SK-N-SH (cell line): ENCODE results near the gene COBL. TPM values are rescaled to one million over a fixed set of nuclear protein-coding genes. Genes with fewer than 3 reads are reported as not detected.

Experiments
- CTCF ChIA-PET: fragments of 300-600, 350-600 bp; formaldehyde crosslinking; extraction: SDS; loops from one replicate; lab custom pipeline; 2021; lab: Yijun Ruan, JAX
- POLR2A ChIA-PET: fragments of 350-600 bp; sonication (Branson Sonifier 250); formaldehyde crosslinking; extraction: SDS; loops from one replicate; lab custom pipeline; 2020; ENCODE audit warnings: antibody characterized with exemption, inconsistent platforms; lab: Yijun Ruan, JAX
- DNase-seq: peaks from one replicate; pipeline ENCODE4 v3.0.0; 2012
- H2AFZ ChIP-seq: fragments of 200-600 bp; sonication (generic); 2 replicates; pipeline ENCODE4 v1.8.1; 2016; ENCODE audit warnings: antibody characterized with exemption, mild to moderate bottlenecking, low read depth
- H3F3A ChIP-seq: fragments of 200-600 bp; sonication (generic); replicated peaks from 2 replicates; pipeline ENCODE3; 2016; ENCODE audit warnings: antibody characterized with exemption, mild to moderate bottlenecking; ENCODE audit not compliant: insufficient read depth
- H3K27ac ChIP-seq, 2 experiments: fragments of 200-500 bp in 1 of 2; fragments of 200-600 bp in 1 of 2; sonication (Bioruptor generic) in 1 of 2; sonication (generic), shearing (Covaris generic) in 1 of 2; 2 replicates each; pipeline versions ENCODE4 v1.5.1 to v1.6.1; 2014 to 2016; ENCODE audit warnings: low read depth in 2 of 2, inconsistent platforms in 1 of 2, low read length in 1 of 2, mild to moderate bottlenecking in 1 of 2, mixed read lengths in 1 of 2
- H3K27me3 ChIP-seq: fragments of 200-600 bp; sonication (generic), shearing (Covaris generic); 2 replicates; pipeline ENCODE4 v1.6.1; 2016; ENCODE audit warnings: mixed run types; ENCODE audit not compliant: insufficient read depth
- H3K36me3 ChIP-seq, 2 experiments: fragments of 200-500 bp in 1 of 2; fragments of 200-600 bp in 1 of 2; sonication (Bioruptor generic) in 1 of 2; sonication (generic) in 1 of 2; replicated peaks in 1 of 2; 2 replicates each; pipeline versions ENCODE3 to v1.5.1; 2014 to 2016; ENCODE audit warnings: low read length in 1 of 2, mild to moderate bottlenecking in 1 of 2; ENCODE audit not compliant: insufficient read depth in 2 of 2, control insufficient read depth in 1 of 2
- H3K4me1 ChIP-seq, 2 experiments: fragments of 200-500 bp in 1 of 2; fragments of 200-600 bp in 1 of 2; sonication (Bioruptor generic) in 1 of 2; sonication (generic), shearing (Covaris generic) in 1 of 2; 2 replicates each; pipeline versions ENCODE4 v1.5.1 to v1.6.1; 2014 to 2016; ENCODE audit warnings: low read depth in 1 of 2, low read length in 1 of 2, mixed run types in 1 of 2; ENCODE audit not compliant: insufficient read depth in 2 of 2, control insufficient read depth in 1 of 2
- H3K4me2 ChIP-seq: fragments of 200-600 bp; sonication (generic), shearing (Covaris generic); 2 replicates; pipeline ENCODE4 v1.6.1; 2017; ENCODE audit warnings: mixed run types
- H3K4me3 ChIP-seq, 2 experiments: fragments of 200-500 bp in 1 of 2; fragments of 200-600 bp in 1 of 2; sonication (Bioruptor generic) in 1 of 2; sonication (generic), shearing (Covaris generic) in 1 of 2; 2 replicates each; pipeline versions ENCODE4 v1.5.1 to v1.8.1; 2014 to 2016; ENCODE audit warnings: low read depth in 2 of 2, inconsistent platforms in 1 of 2, low read length in 1 of 2, mild to moderate bottlenecking in 1 of 2, mixed read lengths in 1 of 2, moderate library complexity in 1 of 2
- H3K79me2 ChIP-seq: fragments of 200-600 bp; sonication (generic); 2 replicates; pipeline ENCODE4 v1.8.1; 2017; ENCODE audit warnings: mild to moderate bottlenecking; ENCODE audit not compliant: insufficient read depth
- H3K9ac ChIP-seq: fragments of 200-600 bp; sonication (generic); 2 replicates; pipeline ENCODE4 v1.6.1; 2017; ENCODE audit warnings: mixed run types
- H3K9me2 ChIP-seq: fragments of 200-600 bp; sonication (generic); 2 replicates; pipeline ENCODE4 v1.6.1; 2017; ENCODE audit warnings: mixed run types
- H3K9me3 ChIP-seq: fragments of 200-600 bp; sonication (generic); 2 replicates; pipeline ENCODE4 v1.6.1; 2017; ENCODE audit warnings: mixed run types, mild to moderate bottlenecking, moderate library complexity
- H4K20me1 ChIP-seq: fragments of 200-600 bp; sonication (generic); 2 replicates; pipeline ENCODE4 v1.6.1; 2017; ENCODE audit warnings: mild to moderate bottlenecking, mixed run types; ENCODE audit not compliant: insufficient read depth
- CHD2 ChIP-seq: fragments of 150-350 bp; IDR thresholded peaks from 2 replicates; pipeline ENCODE4 v1.6.1; 2018; ENCODE audit warnings: low read length; ENCODE audit not compliant: partially characterized antibody
- FOSL2 ChIP-seq: IDR thresholded peaks from 2 replicates; pipeline ENCODE4 v1.4.0; 2012; ENCODE audit warnings: low read depth, mild to moderate bottlenecking, moderate library complexity, borderline replicate concordance
- GABPA ChIP-seq: IDR thresholded peaks from 2 replicates; pipeline ENCODE4 v1.4.0; 2012; ENCODE audit warnings: low read depth, mild to moderate bottlenecking
- JUND ChIP-seq: IDR thresholded peaks from 2 replicates; pipeline ENCODE4 v1.4.0; 2012
- MXI1 ChIP-seq: IDR thresholded peaks from 2 replicates; pipeline ENCODE4 v1.6.1; 2012; ENCODE audit warnings: mild to moderate bottlenecking, low read depth, low read length, improper control_type of control experiment
- NFIC ChIP-seq: IDR thresholded peaks from 2 replicates; pipeline ENCODE4 v1.4.0; 2012; ENCODE audit warnings: borderline replicate concordance
- NRF1 ChIP-seq: IDR thresholded peaks from 2 replicates; pipeline ENCODE4 v1.6.1; 2012; ENCODE audit warnings: low read depth, mild to moderate bottlenecking, low read length
- POLR2AphosphoS5 ChIP-seq: IDR thresholded peaks from 2 replicates; pipeline ENCODE4 v1.6.1; 2012; ENCODE audit warnings: low read depth, low read length
- RAD21 ChIP-seq: IDR thresholded peaks from 2 replicates; pipeline ENCODE4 v1.6.1; 2012; ENCODE audit warnings: mild to moderate bottlenecking, low read length
- RCOR1 ChIP-seq: fragments of 150-350 bp; IDR thresholded peaks from 2 replicates; pipeline ENCODE4 v1.6.1; 2017; ENCODE audit warnings: antibody characterized with exemption, low read length
- REST ChIP-seq: IDR thresholded peaks from 2 replicates; pipeline ENCODE4 v1.6.1; 2012; ENCODE audit warnings: mild to moderate bottlenecking, low read depth, low read length, moderate library complexity
- RFX5 ChIP-seq: IDR thresholded peaks from 2 replicates; pipeline ENCODE4 v1.6.1; 2012; ENCODE audit warnings: mild to moderate bottlenecking, improper control_type of control experiment, low read length
- RXRA ChIP-seq: IDR thresholded peaks from 2 replicates; pipeline ENCODE4 v1.4.0; 2012; ENCODE audit warnings: low read depth, mild to moderate bottlenecking, borderline replicate concordance
- SMC3 ChIP-seq: IDR thresholded peaks from 2 replicates; pipeline ENCODE4 v1.6.1; 2012; ENCODE audit warnings: low read depth, low read length, improper control_type of control experiment
- TEAD4 ChIP-seq: IDR thresholded peaks from 2 replicates; pipeline ENCODE4 v1.4.0; 2012; ENCODE audit warnings: mild to moderate bottlenecking, borderline replicate concordance; ENCODE audit not compliant: insufficient read depth
- USF2 ChIP-seq: fragments of 150-350 bp; IDR thresholded peaks from 2 replicates; pipeline ENCODE4 v1.6.1; 2017; ENCODE audit warnings: antibody characterized with exemption, low read length, low read depth, borderline replicate concordance
- YY1 ChIP-seq: IDR thresholded peaks from 2 replicates; pipeline ENCODE4 v1.4.0; 2012; ENCODE audit warnings: low read depth, mild to moderate bottlenecking
- ZBTB33 ChIP-seq: IDR thresholded peaks from 2 replicates; pipeline ENCODE4 v1.4.0; 2012; ENCODE audit warnings: low read depth, borderline replicate concordance
- WGBS: methylation state at CpG from one replicate; pipeline ENCODE4 v1.1.6; 2017; ENCODE audit warnings: low lambda C conversion rate; 5-methylcytosine and 5-hydroxymethylcytosine counted together
- polyA plus RNA-seq, 3 experiments: library from polyadenylated mRNA; depleted of rRNA; stranded (reverse); fragments of >200 nt; gene quantifications; 2 replicates each; pipeline ENCODE4 v1.2.3, GENCODE V29; 2012
- TF ChIP-seq, protein P1 (sequence below): fragments of 200-600 bp; sonication (generic); IDR thresholded peaks from 2 replicates; pipeline ENCODE4 v1.6.1; 2017; ENCODE audit warnings: antibody characterized with exemption, mild to moderate bottlenecking, moderate library complexity

The COBL gene
- polyA plus RNA-seq, 1 of the 3 experiments (the other 2 are of a cell fraction): under 0.01 TPM

- TF ChIP-seq, protein P1, sequence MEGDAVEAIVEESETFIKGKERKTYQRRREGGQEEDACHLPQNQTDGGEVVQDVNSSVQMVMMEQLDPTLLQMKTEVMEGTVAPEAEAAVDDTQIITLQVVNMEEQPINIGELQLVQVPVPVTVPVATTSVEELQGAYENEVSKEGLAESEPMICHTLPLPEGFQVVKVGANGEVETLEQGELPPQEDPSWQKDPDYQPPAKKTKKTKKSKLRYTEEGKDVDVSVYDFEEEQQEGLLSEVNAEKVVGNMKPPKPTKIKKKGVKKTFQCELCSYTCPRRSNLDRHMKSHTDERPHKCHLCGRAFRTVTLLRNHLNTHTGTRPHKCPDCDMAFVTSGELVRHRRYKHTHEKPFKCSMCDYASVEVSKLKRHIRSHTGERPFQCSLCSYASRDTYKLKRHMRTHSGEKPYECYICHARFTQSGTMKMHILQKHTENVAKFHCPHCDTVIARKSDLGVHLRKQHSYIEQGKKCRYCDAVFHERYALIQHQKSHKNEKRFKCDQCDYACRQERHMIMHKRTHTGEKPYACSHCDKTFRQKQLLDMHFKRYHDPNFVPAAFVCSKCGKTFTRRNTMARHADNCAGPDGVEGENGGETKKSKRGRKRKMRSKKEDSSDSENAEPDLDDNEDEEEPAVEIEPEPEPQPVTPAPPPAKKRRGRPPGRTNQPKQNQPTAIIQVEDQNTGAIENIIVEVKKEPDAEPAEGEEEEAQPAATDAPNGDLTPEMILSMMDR: no peak
- no peak for TF ChIP-seq RXRA
- no peak for TF ChIP-seq RCOR1
- TF ChIP-seq TEAD4: no peak
- no peak for TF ChIP-seq GABPA
- TF ChIP-seq CHD2: no peak
Measured at GRCh38 chr7:51031791-51032515, 284.7 kb downstream of the COBL start (continued).

DNA sequence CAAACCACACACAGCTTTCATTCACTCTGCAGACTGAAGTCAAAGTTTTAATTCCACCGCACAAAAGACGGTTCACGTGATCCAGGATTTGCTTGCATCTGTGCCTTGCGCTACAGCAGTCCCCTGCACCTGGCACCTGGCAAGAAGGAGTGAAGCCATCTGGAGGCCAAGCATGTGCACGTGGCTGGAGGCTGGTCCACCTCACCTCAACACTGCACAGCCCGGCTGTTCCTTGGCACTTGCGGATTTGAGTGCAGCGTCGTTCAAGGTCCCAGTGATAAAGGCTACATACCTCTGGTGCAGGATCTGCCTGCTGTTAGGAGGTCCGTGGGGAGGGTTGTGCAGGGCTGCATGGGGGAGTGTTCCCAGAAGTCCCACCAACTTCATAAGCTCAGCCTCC is 285.4 kb downstream of the COBL start:
- POLR2A ChIA-PET: no interaction called here

More for the DNA sequence above, 285.4 kb downstream of the COBL start:
- WGBS: 58% methylated on average over 10 of the region's 10 CpGs
- CTCF ChIA-PET: no interaction called here
- TF ChIP-seq YY1 (no peak), SMC3 (no peak), NRF1 (no peak), RFX5 (no peak), RAD21 (no peak), POLR2AphosphoS5 (no peak), TEAD4 (no peak), JUND (no peak), NFIC (no peak), USF2 (no peak), RCOR1 (no peak), REST (no peak), RXRA (no peak), ZBTB33 (no peak), MXI1 (no peak), FOSL2 (no peak)
- TF ChIP-seq, protein P1: no peak
- Histone ChIP-seq H3K27ac (no peak overlapping the region), H3K9me3 (no peaks in the 10 kb centered on the region), H3K4me2 (no peak overlapping the region), H3F3A (peaks cover 13% of the 10 kb centered on the region), H3K9ac (no peak overlapping the region), H4K20me1 (no peaks in the 10 kb centered on the region), H3K36me3 (no peaks in the 10 kb centered on the region), H3K27me3 (peaks cover 5% of the 10 kb centered on the region; the same call in 1 of the 2 replicates), H3K4me3 (no peak overlapping the region), H3K79me2 (no peaks in the 10 kb centered on the region), H3K4me1 (peaks cover 0 to 12% of the 10 kb centered on the region in 2 experiments; a peak in 3 of 4 replicates), H3K9me2 (no peaks in the 10 kb centered on the region), H2AFZ (no peak overlapping the region)
- no peak for DNase-seq
